GM21360 (cell line): ENCODE measurements around the gene USP26.
"Not testable (repeated sequence)": the region's sequence is repeated elsewhere in the genome, so short reads cannot be mapped to it uniquely, and the experiment has no call there.

ENCODE experiments used
- ATAC-seq: cut with Tn5 transposase; IDR thresholded peaks from one replicate; pipeline ENCODE4 v1.9.1; 2021; ENCODE audit warnings: mild to moderate bottlenecking, moderate library complexity; ENCODE audit not compliant: unreplicated experiment

USP26 gene, protein sequence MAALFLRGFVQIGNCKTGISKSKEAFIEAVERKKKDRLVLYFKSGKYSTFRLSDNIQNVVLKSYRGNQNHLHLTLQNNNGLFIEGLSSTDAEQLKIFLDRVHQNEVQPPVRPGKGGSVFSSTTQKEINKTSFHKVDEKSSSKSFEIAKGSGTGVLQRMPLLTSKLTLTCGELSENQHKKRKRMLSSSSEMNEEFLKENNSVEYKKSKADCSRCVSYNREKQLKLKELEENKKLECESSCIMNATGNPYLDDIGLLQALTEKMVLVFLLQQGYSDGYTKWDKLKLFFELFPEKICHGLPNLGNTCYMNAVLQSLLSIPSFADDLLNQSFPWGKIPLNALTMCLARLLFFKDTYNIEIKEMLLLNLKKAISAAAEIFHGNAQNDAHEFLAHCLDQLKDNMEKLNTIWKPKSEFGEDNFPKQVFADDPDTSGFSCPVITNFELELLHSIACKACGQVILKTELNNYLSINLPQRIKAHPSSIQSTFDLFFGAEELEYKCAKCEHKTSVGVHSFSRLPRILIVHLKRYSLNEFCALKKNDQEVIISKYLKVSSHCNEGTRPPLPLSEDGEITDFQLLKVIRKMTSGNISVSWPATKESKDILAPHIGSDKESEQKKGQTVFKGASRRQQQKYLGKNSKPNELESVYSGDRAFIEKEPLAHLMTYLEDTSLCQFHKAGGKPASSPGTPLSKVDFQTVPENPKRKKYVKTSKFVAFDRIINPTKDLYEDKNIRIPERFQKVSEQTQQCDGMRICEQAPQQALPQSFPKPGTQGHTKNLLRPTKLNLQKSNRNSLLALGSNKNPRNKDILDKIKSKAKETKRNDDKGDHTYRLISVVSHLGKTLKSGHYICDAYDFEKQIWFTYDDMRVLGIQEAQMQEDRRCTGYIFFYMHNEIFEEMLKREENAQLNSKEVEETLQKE

DNA sequence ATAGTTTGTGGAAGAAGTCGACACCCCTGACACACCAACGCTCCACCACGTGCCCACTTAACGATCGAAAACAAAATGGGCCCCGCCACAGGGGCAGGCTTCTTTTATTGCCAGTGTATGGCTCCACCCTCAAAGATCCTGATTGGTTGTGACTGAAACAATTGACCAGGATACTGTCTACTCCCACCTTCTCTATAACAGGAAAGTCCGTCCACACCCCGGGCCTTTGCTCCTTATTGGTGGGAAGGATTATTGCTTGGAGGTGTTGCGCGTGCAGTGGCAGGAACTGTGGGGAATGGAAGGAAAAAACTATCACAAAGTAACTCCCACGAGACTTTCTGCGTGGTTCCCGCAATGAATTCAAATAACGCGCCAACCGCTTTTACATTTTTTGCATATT lies at the start of gene USP26:
Gene USP26, minus strand, starts transcription at position 79 of the 400 bp plus-strand sequence. CDS start 68,889 bp downstream, outside the sequence.
- no peak for ATAC-seq

- ATAC-seq, result no peak
These were observed 37.4 kb upstream of the USP26 start for GRCh38 chrX:133134282-133134681.

- no peak for ATAC-seq
These were observed 23.5 kb upstream of the USP26 start for GRCh38 chrX:133120406-133120805.

DNA sequence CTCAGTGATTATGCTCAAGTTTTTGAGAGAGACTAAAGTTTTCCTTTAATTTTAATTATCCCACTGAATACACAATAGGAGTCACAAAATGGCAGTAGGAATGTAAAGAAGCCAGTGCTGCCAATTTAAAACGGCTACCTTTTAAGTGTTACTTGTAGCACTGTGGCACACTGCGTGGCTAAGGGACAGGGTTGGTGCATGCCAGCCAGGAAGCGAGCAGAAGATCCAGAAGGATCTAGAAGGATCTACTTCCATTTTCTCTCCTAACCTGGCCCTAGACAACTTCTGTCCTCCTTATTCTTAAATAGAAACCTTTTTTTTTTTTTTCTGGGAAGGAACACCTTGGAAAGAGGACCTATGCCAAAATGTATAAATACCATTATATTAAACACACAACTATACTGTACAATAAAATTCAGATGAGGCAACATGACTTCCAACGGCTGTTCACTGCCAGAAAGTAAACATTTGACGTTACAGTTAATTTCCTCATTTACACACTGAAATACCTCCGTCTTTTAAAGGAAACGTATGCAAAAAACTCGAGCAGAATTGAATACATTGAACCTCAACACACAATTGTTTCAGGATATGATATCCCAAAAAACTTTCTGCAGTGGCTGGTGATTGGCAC lies 2.7 kb downstream of the USP26 start:
- no peak for ATAC-seq

- ATAC-seq, result no peak
These were observed 6.6 kb downstream of the USP26 start for GRCh38 chrX:133090236-133090809.

DNA sequence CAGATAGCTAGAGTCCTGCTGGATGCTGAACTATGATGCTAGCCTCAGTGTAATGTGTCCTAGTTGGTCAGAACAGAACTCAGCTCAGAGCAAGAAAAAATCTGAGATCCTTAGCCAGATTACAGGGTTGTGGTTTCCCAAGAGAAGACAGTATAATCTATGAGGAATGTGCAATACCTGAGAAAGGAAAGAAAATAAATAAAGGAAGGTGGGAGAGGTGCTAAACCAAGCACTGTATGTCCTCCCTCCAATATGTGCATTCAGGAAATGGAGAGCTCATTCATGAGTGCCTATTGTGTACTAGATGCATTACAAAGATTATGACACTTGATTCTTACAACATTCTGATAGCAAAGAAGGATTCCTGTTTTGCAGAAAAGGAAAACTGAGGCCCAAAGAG lies 7.5 kb downstream of the USP26 start:
- no peak for ATAC-seq

DNA sequence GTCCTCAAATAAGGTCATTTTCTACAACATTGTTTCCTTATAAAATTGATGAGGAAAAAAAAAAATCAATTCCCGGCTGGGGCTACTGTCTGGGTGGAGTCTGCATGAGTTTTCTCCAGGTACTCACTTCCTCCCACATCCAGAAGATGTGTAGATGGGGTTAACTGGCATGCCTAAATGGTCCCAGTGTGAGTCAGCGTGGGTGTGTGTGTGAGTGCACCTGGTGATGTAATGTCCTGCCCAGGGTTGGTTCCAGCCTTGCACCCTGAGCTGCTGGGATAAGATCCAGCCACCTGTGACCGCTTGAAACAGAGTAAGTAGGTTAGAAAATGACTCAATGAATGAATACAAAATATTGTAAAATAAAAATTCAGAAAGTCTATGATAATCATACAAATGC lies 11.1 kb downstream of the USP26 start:
- ATAC-seq, result no peak

DNA sequence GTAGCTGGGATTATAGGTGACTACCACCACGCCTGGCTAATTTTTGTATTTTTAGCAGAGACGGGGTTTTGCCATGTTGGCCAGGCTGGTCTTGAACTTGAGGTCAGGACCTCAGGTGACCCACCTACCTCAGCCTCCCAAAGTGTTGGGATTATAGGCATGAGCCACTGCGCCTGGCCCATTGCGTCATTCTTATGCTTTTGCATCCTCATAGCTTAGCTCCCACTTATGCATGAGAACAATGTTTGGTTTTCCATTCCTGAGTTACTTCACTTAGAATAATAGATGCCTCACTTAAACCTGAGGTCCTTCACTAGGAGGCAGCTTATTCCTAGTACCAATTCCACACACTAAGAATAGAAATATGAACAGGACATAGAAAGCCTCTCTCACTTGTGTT lies 11.9 kb downstream of the USP26 start:
- ATAC-seq, result not testable (repeated sequence)

DNA sequence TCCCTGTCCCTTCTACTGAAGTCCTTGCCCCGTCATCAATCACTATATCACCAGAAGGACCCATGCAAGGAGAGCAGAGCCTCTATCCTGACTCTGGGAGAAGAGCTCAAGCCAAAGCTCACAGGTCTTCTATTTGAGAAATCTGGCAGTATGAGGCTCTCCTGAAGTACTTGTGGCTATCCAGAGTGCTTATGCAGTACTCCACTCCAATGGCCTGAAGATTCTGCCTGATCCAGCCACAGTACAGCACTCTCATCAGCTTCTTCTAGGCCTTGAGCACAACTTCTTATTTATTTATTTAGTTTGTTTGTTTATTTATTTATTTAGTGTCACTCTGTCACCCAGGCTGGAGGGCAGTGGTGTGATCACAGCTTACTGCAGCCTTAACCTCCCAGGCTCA lies 13.0 kb downstream of the USP26 start:
- no peak for ATAC-seq

GRCh38 chrX:133081990-133082389 lies 14.9 kb downstream of the USP26 start:
- ATAC-seq, result no peak

GRCh38 chrX:133077856-133078255 lies 19.1 kb downstream of the USP26 start:
- not testable (repeated sequence) for ATAC-seq

DNA sequence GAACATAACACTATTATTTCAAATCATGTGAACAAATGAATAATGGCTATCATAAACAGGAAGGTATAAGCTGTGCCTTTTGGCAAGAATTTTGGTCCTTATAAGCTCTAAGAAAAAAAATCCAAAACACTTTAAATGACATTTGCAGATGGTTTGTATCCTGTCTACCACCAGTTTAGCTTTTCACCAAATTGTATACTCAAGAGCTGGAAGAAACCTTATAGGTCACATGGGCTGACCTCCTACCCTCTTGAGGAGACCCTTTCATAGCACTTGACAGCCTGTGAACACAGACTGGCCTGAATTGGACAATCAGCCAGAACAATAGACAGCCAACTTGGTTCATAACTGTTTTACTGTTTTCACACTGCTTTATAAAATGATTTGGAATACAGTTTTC lies 24.3 kb downstream of the USP26 start:
- no peak for ATAC-seq

GRCh38 chrX:133068461-133068860 lies 28.4 kb downstream of the USP26 start:
- ATAC-seq, result no peak

GRCh38 chrX:133056341-133056740 lies 40.6 kb downstream of the USP26 start:
- no peak for ATAC-seq

DNA sequence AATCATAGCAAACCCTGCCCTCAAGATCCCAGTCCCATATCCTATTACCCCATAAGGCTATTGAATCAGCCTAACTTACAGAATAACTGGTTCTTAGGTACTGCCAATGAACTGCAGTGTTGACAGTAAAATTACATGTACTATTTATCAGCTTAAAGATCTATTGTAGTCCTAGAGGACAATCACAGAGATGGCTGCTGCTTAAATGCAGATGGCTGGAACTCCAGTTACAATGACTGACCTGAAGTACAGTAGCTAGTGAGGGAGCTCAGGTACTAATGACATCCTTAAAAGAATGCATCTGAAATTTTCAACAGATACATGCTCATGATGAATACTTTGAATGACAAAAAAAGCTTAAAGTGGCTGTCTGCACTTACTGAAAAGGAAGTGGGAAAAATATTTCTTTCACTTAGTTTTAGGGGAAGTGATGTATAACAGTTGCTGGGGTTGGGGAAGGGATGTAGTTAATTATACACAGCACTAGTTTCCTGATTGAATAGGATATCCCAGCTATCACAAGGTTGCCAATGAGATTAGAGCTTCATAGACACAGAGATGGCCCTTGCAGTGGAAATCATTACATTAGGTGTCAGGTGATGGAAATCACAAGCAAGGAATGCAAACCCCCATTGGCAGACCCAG lies 42.0 kb downstream of the USP26 start:
- no peak for ATAC-seq

DNA sequence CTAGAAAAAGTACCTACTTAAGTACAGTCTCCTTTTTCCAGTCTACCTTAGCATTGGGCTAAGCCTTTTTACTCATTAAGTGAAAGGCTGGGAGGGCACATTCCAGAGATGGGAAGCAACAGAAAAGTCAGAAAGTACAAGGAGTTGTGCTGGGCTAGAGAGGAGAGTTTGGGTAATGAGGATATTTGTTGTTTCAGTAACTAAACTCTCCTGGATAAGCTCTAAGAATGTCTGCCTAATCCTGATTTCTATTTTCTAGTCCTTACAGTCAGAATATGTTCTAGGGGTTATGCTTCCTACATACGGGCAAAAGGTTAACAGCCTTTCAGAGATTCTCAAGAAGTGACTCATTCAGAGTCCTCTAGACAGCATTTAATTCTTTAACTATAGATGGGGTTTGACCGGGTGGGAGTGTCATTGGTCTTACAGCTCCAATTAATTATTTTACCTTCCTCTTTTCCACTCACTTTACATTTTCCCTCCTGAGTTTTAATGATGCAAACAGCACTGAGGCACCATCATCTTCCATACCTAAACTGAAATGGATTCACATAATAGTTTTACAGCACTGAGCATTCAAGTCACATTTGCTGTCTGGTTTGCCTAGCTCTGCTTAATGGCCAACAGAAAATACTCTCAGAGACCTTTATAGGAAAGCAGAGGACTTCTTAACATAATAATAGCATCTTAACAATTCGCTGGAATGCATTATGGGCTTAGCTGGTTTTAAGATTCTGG lies 42.9 kb downstream of the USP26 start:
- ATAC-seq, result no peak

GRCh38 chrX:133048751-133049150 lies 48.2 kb downstream of the USP26 start:
- ATAC-seq, result no peak

GRCh38 chrX:133046601-133047000 lies 50.3 kb downstream of the USP26 start:
- ATAC-seq, result no peak

- no peak for ATAC-seq
These were observed 50.9 kb downstream of the USP26 start for GRCh38 chrX:133045986-133046385.
